Parathyroid adenoma (tissue), 2 donors: Measurements from ENCODE around the gene CNTN5.

ENCODE experiments used
- H2AFZ ChIP-seq: fragments of 300-600 bp; sonication (generic); one replicate; pipeline ENCODE4 v1.7.0; 2017; ENCODE audit warnings: antibody characterized with exemption, mild to moderate bottlenecking
- H3K27ac ChIP-seq: fragments of 300-600 bp; sonication (generic); one replicate; pipeline ENCODE4 v1.7.0; 2017
- H3K27me3 ChIP-seq: fragments of 300-600 bp; sonication (generic); one replicate; pipeline ENCODE4 v1.7.0; 2017; ENCODE audit warnings: low read length; ENCODE audit not compliant: control insufficient read depth, insufficient read depth
- H3K36me3 ChIP-seq: fragments of 300-600 bp; sonication (generic); one replicate; pipeline ENCODE4 v1.7.0; 2017; ENCODE audit warnings: low read length; ENCODE audit not compliant: control insufficient read depth, insufficient read depth
- H3K4me1 ChIP-seq: fragments of 300-600 bp; sonication (generic); one replicate; pipeline ENCODE4 v1.7.0; 2017; ENCODE audit warnings: control low read depth
- H3K4me2 ChIP-seq: fragments of 300-600 bp; sonication (generic); one replicate; pipeline ENCODE4 v1.7.0; 2017; ENCODE audit warnings: low read length
- H3K4me3 ChIP-seq: fragments of 300-600 bp; sonication (generic); one replicate; pipeline ENCODE4 v1.7.0; 2017; ENCODE audit warnings: low read depth, low read length
- H3K79me2 ChIP-seq: fragments of 300-600 bp; sonication (generic); one replicate; pipeline ENCODE4 v1.7.0; 2017; ENCODE audit warnings: control low read depth
- H3K9ac ChIP-seq: fragments of 300-600 bp; sonication (generic); one replicate; pipeline ENCODE4 v1.7.0; 2017; ENCODE audit warnings: mild to moderate bottlenecking
- H3K9me3 ChIP-seq: fragments of 300-600 bp; sonication (generic); one replicate; pipeline ENCODE4 v1.7.0; 2017; ENCODE audit warnings: low read length; ENCODE audit not compliant: control insufficient read depth
- CTCF ChIP-seq: fragments of 300-600 bp; sonication (generic); IDR thresholded peaks from one replicate; pipeline ENCODE4 v1.7.0; 2017; ENCODE audit warnings: antibody characterized with exemption, mild to moderate bottlenecking
- donor health status: primary hyperparathyroidism.

CNTN5 gene

GRCh38 chr11:99020352-99021225, at the start of gene CNTN5:
TSS of gene CNTN5 (plus strand) at chr11:99020949.
- Histone ChIP-seq H3K27ac (no peak within 1 kb of the TSS), H3K4me2 (peak within 1 kb of the TSS; percentile 47), H3K4me1 (no peaks in the 10 kb centered on the region), H3K79me2 (no peaks in the 10 kb centered on the region), H3K36me3 (no peaks in the 10 kb centered on the region), H3K9ac (no peak within 1 kb of the TSS), H3K9me3 (no peaks in the 10 kb centered on the region), H3K4me3 (no peak within 1 kb of the TSS), H2AFZ (no peak within 1 kb of the TSS), H3K27me3 (no peaks in the 10 kb centered on the region)
- TF ChIP-seq CTCF: no peak

DNA sequence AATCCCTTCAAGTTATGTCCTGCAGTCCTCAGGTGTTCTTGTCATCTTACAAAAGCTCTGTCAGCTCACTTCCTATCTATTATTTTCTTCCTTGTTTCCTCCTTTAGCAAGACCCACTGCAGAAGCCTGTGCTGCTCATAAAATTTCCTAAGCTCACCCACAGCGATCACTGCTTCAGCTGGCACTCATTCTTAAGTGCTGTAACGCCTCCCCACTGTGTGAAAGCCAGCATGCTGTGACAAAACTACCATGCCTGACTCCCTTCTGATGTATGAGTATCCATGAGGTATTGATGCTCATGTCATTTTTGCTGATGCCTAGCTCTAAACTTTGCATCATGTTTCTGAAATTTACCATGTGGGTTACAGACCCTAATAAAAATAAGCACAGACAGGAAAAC, 41.5 kb upstream of the CNTN5 start:
- H2AFZ ChIP-seq: no peak overlapping the region
- no peaks in the 10 kb centered on the region for H3K9me3 ChIP-seq
- no peak overlapping the region for H3K4me2 ChIP-seq
- TF ChIP-seq CTCF: no peak
- no peaks in the 10 kb centered on the region for H3K4me1 ChIP-seq
- no peaks in the 10 kb centered on the region for H3K79me2 ChIP-seq
- H3K4me3 ChIP-seq: no peak overlapping the region
- no peak overlapping the region for H3K27ac ChIP-seq
- H3K9ac ChIP-seq: no peak overlapping the region
- H3K36me3 ChIP-seq: no peaks in the 10 kb centered on the region
- H3K27me3 ChIP-seq: no peaks in the 10 kb centered on the region

DNA sequence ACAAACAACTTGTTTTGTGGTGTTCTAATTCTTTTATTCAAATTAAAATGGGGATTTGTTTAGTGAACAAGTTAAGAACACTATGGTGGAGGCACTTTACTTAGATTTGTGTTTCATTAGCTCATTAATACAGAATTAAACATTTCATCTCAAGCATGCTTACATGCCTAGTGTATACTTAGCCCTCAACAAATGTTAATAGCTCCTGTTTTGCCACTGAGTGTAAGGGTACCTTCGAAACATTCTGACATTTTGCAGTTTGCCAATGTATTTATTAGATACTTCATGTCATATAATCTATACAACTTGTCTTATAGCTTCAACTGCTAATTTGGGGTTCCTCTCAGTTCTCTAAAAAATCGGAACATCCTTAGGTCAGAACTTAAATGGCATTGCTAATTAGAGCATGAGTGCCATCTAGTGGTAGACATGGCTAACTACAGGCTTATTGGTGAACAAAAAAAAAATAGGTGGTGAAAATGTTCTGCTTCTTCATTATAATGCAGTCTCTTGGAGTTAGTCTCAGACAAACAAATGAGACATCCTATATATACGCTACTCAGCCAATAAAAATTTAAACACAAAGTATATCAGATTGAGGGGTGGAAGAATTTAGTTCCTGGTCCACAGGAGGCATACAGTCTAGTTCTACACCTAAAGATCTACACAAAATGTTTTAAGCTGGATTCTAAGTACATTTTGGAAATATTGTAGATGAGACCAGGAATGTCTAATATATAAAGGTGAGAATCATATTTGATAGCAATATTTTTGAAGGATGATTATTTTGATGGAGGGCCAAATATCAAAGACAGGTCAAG, 4.9 kb upstream of the CNTN5 start:
- Histone ChIP-seq H3K9me3 (no peaks in the 10 kb centered on the region), H3K27ac (no peak overlapping the region), H3K27me3 (no peaks in the 10 kb centered on the region), H3K4me2 (no peak overlapping the region), H2AFZ (no peak overlapping the region), H3K79me2 (no peaks in the 10 kb centered on the region), H3K36me3 (no peaks in the 10 kb centered on the region), H3K4me1 (no peaks in the 10 kb centered on the region), H3K4me3 (no peak overlapping the region), H3K9ac (no peak overlapping the region)
- peak; percentile 47 for TF ChIP-seq CTCF

GRCh38 chr11:99019696-99020095, 1.1 kb upstream of the CNTN5 start:
- Histone ChIP-seq H3K4me3 (no peak overlapping the region), H3K79me2 (no peaks in the 10 kb centered on the region), H3K27me3 (no peaks in the 10 kb centered on the region), H3K9me3 (no peaks in the 10 kb centered on the region), H3K4me2 (no peak overlapping the region), H3K27ac (no peak overlapping the region), H3K36me3 (no peaks in the 10 kb centered on the region), H2AFZ (no peak overlapping the region), H3K4me1 (no peaks in the 10 kb centered on the region), H3K9ac (no peak overlapping the region)
- no peak for TF ChIP-seq CTCF
